MCF 10A (cell line): Measurements from ENCODE around the gene CHKA. TPM values are rescaled to one million over a fixed set of nuclear protein-coding genes. Genes with fewer than 3 reads are reported as not detected.
A peak's percentile ranks its signal among the peaks of the same experiment; 100 is the strongest.

Source experiments
- BruUV-seq: library from RNA; stranded (reverse); fragments of 400-500 nt; replicated peaks from 2 replicates; lab custom pipeline; 2021; lab: Mats Ljungman, UMichigan
- CTCF ChIA-PET: fragments of 300-600 bp; sonication (Branson Sonifier 250); formaldehyde crosslinking; extraction: SDS; loops from one replicate; lab custom pipeline; 2021; ENCODE audit warnings: antibody characterized with exemption, inconsistent platforms; lab: Yijun Ruan, JAX
- POLR2A ChIA-PET: fragments of 300-600, 350-650 bp; sonication (Branson Sonifier 250); formaldehyde crosslinking; extraction: SDS; loops from one replicate; lab custom pipeline; 2020; ENCODE audit warnings: antibody characterized with exemption, inconsistent platforms; lab: Yijun Ruan, JAX
- DNase-seq: peaks from one replicate; pipeline ENCODE4 v3.0.0-alpha.2; 2018; ENCODE audit not compliant: unreplicated experiment
- H3K27ac Mint-ChIP-seq: one replicate; pipeline ENCODE4 v1.8.0; 2022; ENCODE audit warnings: mild to moderate bottlenecking, low read depth, mixed read lengths; ENCODE audit not compliant: unreplicated experiment
- H3K27me3 Mint-ChIP-seq: one replicate; pipeline ENCODE4 v1.8.0; 2022; ENCODE audit warnings: mixed read lengths; ENCODE audit not compliant: insufficient read depth, unreplicated experiment
- H3K36me3 Mint-ChIP-seq: one replicate; pipeline ENCODE4 v1.8.0; 2022; ENCODE audit warnings: mild to moderate bottlenecking, moderate library complexity, mixed read lengths; ENCODE audit not compliant: insufficient read depth, unreplicated experiment
- H3K4me1 Mint-ChIP-seq: one replicate; pipeline ENCODE4 v1.8.0; 2022; ENCODE audit warnings: mixed read lengths; ENCODE audit not compliant: insufficient read depth, unreplicated experiment
- H3K4me3 Mint-ChIP-seq: one replicate; pipeline ENCODE4 v1.8.0; 2022; ENCODE audit warnings: mild to moderate bottlenecking, moderate library complexity, mixed read lengths; ENCODE audit not compliant: unreplicated experiment
- H3K9me3 Mint-ChIP-seq: one replicate; pipeline ENCODE4 v1.8.0; 2022; ENCODE audit warnings: mixed read lengths; ENCODE audit not compliant: unreplicated experiment
- intact Hi-C: fragments of 100-400 bp; cut with micrococcal nuclease; formaldehyde crosslinking; loops from 2 replicates; pipeline ENCODE4 v1.14.1; 2022
- total RNA-seq: library from RNA; stranded (reverse); gene quantifications from 2 replicates; pipeline ENCODE4 v1.2.3, GENCODE V29; 2022
- TF ChIP-seq, protein P1 (sequence below): fragments of 200-600 bp; IDR thresholded peaks from one replicate; pipeline ENCODE4 v1.8.0; 2022; ENCODE audit warnings: antibody characterized with exemption, mild to moderate bottlenecking; ENCODE audit not compliant: unreplicated experiment

The CHKA gene
- total RNA-seq, 1 experiment from 2014 or later, result 7.8 TPM

DNA sequence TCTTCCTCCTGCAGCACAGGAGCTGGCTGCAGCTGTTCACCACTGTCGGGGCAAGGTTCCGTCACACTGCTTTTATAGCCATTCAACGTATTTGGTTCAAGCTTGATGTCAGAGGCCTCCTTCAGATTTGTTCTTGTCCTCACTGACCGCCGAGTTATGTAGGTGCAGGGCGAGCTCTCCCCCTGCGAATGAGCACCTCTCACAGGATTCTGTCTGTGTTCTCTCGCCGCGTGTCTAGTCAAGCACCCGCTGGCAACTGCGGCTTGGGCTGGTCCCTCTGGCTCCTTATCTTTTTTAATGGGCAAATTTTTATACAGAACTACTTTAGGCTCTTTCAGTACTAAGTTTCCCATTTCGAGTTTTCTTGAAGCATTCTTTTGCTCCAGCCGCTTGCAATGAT is 37.4 kb upstream of the CHKA start:
- no peak for DNase-seq
- no TSS peak for BruUV-seq
- POLR2A ChIA-PET, result interaction anchor here (0.7 to 1.5 kb wide), 3 partner anchors 10 to 48 kb away, joined by 3 read pairs; no protein-coding TSS in a partner anchor
- TF ChIP-seq, protein P1, sequence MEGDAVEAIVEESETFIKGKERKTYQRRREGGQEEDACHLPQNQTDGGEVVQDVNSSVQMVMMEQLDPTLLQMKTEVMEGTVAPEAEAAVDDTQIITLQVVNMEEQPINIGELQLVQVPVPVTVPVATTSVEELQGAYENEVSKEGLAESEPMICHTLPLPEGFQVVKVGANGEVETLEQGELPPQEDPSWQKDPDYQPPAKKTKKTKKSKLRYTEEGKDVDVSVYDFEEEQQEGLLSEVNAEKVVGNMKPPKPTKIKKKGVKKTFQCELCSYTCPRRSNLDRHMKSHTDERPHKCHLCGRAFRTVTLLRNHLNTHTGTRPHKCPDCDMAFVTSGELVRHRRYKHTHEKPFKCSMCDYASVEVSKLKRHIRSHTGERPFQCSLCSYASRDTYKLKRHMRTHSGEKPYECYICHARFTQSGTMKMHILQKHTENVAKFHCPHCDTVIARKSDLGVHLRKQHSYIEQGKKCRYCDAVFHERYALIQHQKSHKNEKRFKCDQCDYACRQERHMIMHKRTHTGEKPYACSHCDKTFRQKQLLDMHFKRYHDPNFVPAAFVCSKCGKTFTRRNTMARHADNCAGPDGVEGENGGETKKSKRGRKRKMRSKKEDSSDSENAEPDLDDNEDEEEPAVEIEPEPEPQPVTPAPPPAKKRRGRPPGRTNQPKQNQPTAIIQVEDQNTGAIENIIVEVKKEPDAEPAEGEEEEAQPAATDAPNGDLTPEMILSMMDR, result no peak
- H3K4me1 Mint-ChIP-seq, result peaks cover 4% of the 10 kb centered on the region
- H3K27ac Mint-ChIP-seq, result no peak overlapping the region
- no peaks in the 10 kb centered on the region for H3K27me3 Mint-ChIP-seq
- peaks cover 39% of the 10 kb centered on the region for H3K36me3 Mint-ChIP-seq
- CTCF ChIA-PET, result interaction anchor here (0.6 to 1.0 kb wide), 2 partner anchors 9 to 219 kb away, joined by 3 read pairs; no protein-coding TSS in a partner anchor
- intact Hi-C loops, result no loop called here
- no peaks in the 10 kb centered on the region for H3K9me3 Mint-ChIP-seq
- no peak overlapping the region for H3K4me3 Mint-ChIP-seq

DNA sequence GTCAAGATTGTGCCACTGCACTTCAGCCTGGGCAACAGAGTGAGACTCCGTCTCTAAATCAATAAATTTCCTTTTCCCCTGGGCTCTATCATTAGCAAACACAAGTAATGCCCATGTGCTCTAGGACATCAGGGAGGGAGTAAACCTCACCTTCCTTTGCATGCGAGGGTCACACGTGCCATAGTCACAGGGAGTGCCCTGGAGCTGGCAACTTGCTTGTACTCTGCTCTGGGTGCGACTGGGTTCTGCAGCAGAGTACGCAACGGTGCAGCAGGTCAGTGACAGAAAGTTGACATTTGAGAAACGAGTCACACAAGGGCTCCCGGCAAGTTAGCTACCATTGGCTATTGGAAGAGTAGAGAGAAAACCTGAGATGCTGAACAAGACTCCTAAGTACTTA is 32.6 kb upstream of the CHKA start:
- POLR2A ChIA-PET, result no interaction called here
- Mint-ChIP-seq H3K9me3 (no peaks in the 10 kb centered on the region), H3K27ac (no peak overlapping the region), H3K4me3 (no peak overlapping the region), H3K36me3 (peaks cover 12% of the 10 kb centered on the region), H3K27me3 (no peaks in the 10 kb centered on the region), H3K4me1 (no peaks in the 10 kb centered on the region)
- CTCF ChIA-PET, result interaction anchor here (0.5 to 0.6 kb wide), 2 partner anchors 330 to 599 kb away, joined by 3 to 4 read pairs; no protein-coding TSS in a partner anchor
- TF ChIP-seq, protein P1, result no peak
- no peak for DNase-seq
- no TSS peak for BruUV-seq
- intact Hi-C loops, result no loop called here

DNA sequence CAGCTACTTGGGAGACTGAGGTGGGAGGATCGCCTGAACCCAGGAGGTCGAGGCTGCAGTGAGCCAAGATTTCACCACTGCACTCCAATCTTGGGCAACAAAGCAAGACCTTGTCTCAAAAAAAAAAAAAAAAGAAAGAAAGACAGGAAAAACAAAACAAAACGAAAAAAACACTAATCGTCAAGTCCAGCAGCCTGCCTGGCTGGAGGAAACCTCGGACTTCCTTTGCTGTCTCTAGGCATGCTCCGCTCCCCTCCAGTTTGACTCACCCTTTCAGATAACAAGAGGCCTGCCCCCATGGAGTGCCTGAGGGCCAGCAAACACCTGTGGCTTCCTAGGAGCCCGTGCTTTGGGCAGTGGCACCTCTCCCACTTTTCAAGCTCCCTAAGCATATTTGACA is 28.8 kb upstream of the CHKA start:
- H3K9me3 Mint-ChIP-seq, result no peaks in the 10 kb centered on the region
- POLR2A ChIA-PET, result interaction anchor here (0.6 kb wide), 1 partner anchor 370 kb away, joined by 3 read pairs; no protein-coding TSS in a partner anchor
- TF ChIP-seq, protein P1, result no peak
- CTCF ChIA-PET, result interaction anchor here (0.6 kb wide), 1 partner anchor 494 kb away, joined by 4 read pairs; no protein-coding TSS in a partner anchor
- H3K4me3 Mint-ChIP-seq, result no peak overlapping the region
- DNase-seq, result peak; percentile 64
- no peak overlapping the region for H3K27ac Mint-ChIP-seq
- intact Hi-C loops, result no loop called here
- H3K4me1 Mint-ChIP-seq, result peaks cover 15% of the 10 kb centered on the region
- H3K27me3 Mint-ChIP-seq, result no peaks in the 10 kb centered on the region
- BruUV-seq, result no TSS peak
- H3K36me3 Mint-ChIP-seq, result peaks cover 2% of the 10 kb centered on the region

DNA sequence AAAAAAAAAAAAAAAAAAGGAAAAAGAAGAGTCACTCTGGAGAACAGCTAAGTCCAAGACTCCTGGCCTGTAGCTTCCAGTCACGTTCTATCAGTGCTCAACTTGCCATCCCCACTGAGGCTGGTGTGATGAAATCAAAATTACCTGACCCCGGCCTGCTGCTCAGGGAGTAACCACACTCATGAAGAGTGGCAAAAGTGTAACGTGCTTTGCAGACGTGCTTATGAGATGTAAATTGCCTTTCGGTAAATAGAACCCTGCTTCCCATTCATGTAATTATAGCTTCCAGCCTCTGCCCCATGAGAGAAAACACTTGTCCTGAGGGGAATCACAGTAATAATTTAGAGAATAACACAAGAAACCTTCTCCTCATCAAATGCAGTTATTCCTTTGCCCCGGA is 28.2 kb upstream of the CHKA start:
- TF ChIP-seq, protein P1, result no peak
- ChIA-PET CTCF (no interaction called here), POLR2A (no interaction called here)
- intact Hi-C loops, result no loop called here
- Mint-ChIP-seq H3K4me3 (no peak overlapping the region), H3K27ac (no peak overlapping the region), H3K36me3 (peaks cover 7% of the 10 kb centered on the region), H3K9me3 (no peaks in the 10 kb centered on the region), H3K4me1 (peaks cover 19% of the 10 kb centered on the region), H3K27me3 (no peaks in the 10 kb centered on the region)
- no peak for DNase-seq
- no TSS peak for BruUV-seq
